ENCODE measurements around the gene EPS8L2.

EPS8L2 gene

GRCh38 chr11:727859-728748, 22.1 kb downstream of the EPS8L2 start (continued):
- no peak for TF ChIP-seq ZNF518A (tag by site-specific recombination; conservative IDR thresholded peaks at IDR 0.05; ENCODE audit: low read depth)
- no peak for TF ChIP-seq ZNF23 (tag by site-specific recombination; IDR thresholded peaks at IDR 0.05; ENCODE audit: borderline replicate concordance)
- TF ChIP-seq ZBTB17 (tag by site-specific recombination; IDR thresholded peaks at IDR 0.05) = peak; percentile 28; the same call in 1 of the 2 replicates
- no peak for TF ChIP-seq ZNF404 (tag by site-specific recombination; IDR thresholded peaks at IDR 0.05)

- POLR2A ChIA-PET = no interaction called here
- no peak overlapping the region for H3K4me3 ChIP-seq (ENCODE audit: low read depth, low read length)
- CTCF ChIA-PET = interaction anchor here (1.4 to 1.6 kb wide), 3 partner anchors 9 to 173 kb away, joined by 3 to 5 read pairs (median 3); no protein-coding TSS in a partner anchor
- no peaks in the 10 kb centered on the region; the same call in 1 of the 2 replicates for H3K4me1 ChIP-seq (ENCODE audit: control insufficient read depth, insufficient read depth, low read length)
- no peaks in the 10 kb centered on the region for H3K36me3 ChIP-seq (ENCODE audit: control insufficient read depth in 2 of 2, insufficient read depth in 1 of 2, low read length in 2 of 2)
- TF ChIP-seq SCRT2 (tag by site-specific recombination; IDR thresholded peaks at IDR 0.05) = no peak
- TF ChIP-seq, protein P1, sequence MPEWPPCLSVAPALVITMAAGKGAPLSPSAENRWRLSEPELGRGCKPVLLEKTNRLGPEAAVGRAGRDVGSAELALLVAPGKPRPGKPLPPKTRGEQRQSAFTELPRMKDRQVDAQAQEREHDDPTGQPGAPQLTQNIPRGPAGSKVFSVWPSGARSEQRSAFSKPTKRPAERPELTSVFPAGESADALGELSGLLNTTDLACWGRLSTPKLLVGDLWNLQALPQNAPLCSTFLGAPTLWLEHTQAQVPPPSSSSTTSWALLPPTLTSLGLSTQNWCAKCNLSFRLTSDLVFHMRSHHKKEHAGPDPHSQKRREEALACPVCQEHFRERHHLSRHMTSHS (tag by site-specific recombination; IDR thresholded peaks at IDR 0.05) = no peak
- no peak for TF ChIP-seq ZNF157 (tag by site-specific recombination; IDR thresholded peaks at IDR 0.05)
- no peaks in the 10 kb centered on the region for H3K9me3 ChIP-seq (ENCODE audit: control insufficient read depth, insufficient read depth, low read depth, low read length)
- H3K27ac ChIP-seq (ENCODE audit: extremely low read depth, low read depth, low read length) = no peak overlapping the region
Observed at GRCh38 chr11:728901-729491, 23.0 kb downstream of the EPS8L2 start.

DNA sequence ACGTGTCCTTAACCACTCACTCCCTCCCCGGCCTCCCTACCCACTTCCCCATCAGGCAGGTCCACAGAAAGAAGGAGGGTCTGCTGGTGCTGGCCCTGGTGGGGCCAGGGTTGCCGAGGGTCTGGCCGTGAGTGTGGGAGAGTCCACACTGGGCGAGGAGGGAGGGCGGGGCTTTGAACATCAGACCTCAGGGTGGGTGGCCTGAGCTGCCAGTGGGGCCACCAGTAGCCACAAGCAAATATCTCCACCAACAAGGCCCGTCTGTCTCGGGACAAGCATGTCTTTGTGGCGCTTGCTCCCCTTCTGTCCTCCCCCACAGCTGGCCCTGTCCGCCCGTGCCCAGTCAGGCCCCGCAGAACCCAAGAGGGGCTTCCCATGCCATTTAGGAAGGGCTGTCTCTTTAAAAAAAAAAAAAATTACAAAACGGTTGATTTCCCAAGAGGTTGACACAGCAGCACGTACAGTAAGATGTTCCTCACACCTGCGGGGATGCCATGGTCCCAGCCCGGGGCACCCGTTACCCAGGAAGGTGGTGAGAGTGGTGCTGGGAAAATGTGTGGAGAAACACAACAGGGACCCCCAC, 23.6 kb downstream of the EPS8L2 start:
- H3K36me3 ChIP-seq (ENCODE audit: control insufficient read depth in 2 of 2, insufficient read depth in 1 of 2, low read length in 2 of 2) = no peaks in the 10 kb centered on the region
- no peak overlapping the region for H3K4me3 ChIP-seq (ENCODE audit: low read depth, low read length)
- no peak overlapping the region for H3K27ac ChIP-seq (ENCODE audit: extremely low read depth, low read depth, low read length)
- no peaks in the 10 kb centered on the region for H3K9me3 ChIP-seq (ENCODE audit: control insufficient read depth, insufficient read depth, low read depth, low read length)
- no peaks in the 10 kb centered on the region; the same call in 1 of the 2 replicates for H3K4me1 ChIP-seq (ENCODE audit: control insufficient read depth, insufficient read depth, low read length)
- ChIA-PET POLR2A (interaction anchor here (1.1 kb wide), 1 partner anchor 14 kb away, joined by 4 read pairs; no protein-coding TSS in a partner anchor), CTCF (interaction anchor here (0.9 to 1.4 kb wide), 2 partner anchors 8 to 9 kb away, joined by 3 read pairs; no protein-coding TSS in a partner anchor)
- TF ChIP-seq, protein P2, sequence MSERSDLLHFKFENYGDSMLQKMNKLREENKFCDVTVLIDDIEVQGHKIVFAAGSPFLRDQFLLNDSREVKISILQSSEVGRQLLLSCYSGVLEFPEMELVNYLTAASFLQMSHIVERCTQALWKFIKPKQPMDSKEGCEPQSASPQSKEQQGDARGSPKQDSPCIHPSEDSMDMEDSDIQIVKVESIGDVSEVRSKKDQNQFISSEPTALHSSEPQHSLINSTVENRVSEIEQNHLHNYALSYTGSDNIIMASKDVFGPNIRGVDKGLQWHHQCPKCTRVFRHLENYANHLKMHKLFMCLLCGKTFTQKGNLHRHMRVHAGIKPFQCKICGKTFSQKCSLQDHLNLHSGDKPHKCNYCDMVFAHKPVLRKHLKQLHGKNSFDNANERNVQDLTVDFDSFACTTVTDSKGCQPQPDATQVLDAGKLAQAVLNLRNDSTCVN (tag by site-specific recombination; optimal IDR thresholded peaks at IDR 0.05) = no peak
- TF ChIP-seq ZNF121 (tag by site-specific recombination; IDR thresholded peaks at IDR 0.05) (no peak), SETDB1 (IDR thresholded peaks at IDR 0.05; ENCODE audit: insufficient read length, low read length) (no peak), ZNF211 (tag by site-specific recombination; IDR thresholded peaks at IDR 0.05; ENCODE audit: low read depth) (no peak), ZNF391 (tag by site-specific recombination; IDR thresholded peaks at IDR 0.05; ENCODE audit: borderline replicate concordance, low read depth) (no peak), OSR2 (tag by site-specific recombination; IDR thresholded peaks at IDR 0.05) (no peak), ZNF362 (tag by site-specific recombination; IDR thresholded peaks at IDR 0.05) (no peak), ZNF274 (IDR thresholded peaks at IDR 0.05; ENCODE audit: low read length) (no peak), ZNF274 (tag by site-specific recombination; IDR thresholded peaks at IDR 0.05; ENCODE audit: borderline replicate concordance) (no peak), ZBTB1 (tag by site-specific recombination; IDR thresholded peaks at IDR 0.05) (no peak), ZNF776 (tag by site-specific recombination; IDR thresholded peaks at IDR 0.05; ENCODE audit: borderline replicate concordance) (no peak), ZNF292 (tag by site-specific recombination; IDR thresholded peaks at IDR 0.05; ENCODE audit: borderline replicate concordance, low read depth) (no peak), ZNF23 (tag by site-specific recombination; IDR thresholded peaks at IDR 0.05; ENCODE audit: borderline replicate concordance) (no peak)
- TF ChIP-seq, protein P3, sequence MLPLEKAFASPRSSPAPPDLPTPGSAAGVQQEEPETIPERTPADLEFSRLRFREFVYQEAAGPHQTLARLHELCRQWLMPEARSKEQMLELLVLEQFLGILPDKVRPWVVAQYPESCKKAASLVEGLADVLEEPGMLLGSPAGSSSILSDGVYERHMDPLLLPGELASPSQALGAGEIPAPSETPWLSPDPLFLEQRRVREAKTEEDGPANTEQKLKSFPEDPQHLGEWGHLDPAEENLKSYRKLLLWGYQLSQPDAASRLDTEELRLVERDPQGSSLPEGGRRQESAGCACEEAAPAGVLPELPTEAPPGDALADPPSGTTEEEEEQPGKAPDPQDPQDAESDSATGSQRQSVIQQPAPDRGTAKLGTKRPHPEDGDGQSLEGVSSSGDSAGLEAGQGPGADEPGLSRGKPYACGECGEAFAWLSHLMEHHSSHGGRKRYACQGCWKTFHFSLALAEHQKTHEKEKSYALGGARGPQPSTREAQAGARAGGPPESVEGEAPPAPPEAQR (tag by site-specific recombination; IDR thresholded peaks at IDR 0.05) = no peak
